Measurements from ENCODE around the gene OR52D1.

Gene OR52D1

DNA sequence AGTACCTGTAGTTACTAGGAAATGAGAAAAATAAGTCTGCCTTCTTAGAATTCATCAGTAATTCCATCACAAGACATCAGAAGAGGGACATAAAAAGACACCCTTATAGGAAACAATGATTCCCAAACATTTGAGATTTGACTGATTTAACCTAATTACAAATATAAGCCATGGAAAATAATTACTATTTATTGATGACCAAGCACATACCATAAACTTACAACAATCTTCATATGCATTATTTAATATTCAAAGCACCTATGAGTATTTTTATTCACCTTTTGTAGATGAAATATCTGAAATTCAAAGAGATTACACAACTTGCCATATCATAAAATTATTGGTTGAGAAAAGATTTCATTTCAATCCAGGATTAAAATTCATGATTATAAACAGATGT, 14.6 kb upstream of the OR52D1 start:
- TF ChIP-seq, protein P1, sequence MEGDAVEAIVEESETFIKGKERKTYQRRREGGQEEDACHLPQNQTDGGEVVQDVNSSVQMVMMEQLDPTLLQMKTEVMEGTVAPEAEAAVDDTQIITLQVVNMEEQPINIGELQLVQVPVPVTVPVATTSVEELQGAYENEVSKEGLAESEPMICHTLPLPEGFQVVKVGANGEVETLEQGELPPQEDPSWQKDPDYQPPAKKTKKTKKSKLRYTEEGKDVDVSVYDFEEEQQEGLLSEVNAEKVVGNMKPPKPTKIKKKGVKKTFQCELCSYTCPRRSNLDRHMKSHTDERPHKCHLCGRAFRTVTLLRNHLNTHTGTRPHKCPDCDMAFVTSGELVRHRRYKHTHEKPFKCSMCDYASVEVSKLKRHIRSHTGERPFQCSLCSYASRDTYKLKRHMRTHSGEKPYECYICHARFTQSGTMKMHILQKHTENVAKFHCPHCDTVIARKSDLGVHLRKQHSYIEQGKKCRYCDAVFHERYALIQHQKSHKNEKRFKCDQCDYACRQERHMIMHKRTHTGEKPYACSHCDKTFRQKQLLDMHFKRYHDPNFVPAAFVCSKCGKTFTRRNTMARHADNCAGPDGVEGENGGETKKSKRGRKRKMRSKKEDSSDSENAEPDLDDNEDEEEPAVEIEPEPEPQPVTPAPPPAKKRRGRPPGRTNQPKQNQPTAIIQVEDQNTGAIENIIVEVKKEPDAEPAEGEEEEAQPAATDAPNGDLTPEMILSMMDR (IDR thresholded peaks at IDR 0.05), result no peak
- no peak overlapping the region for H3K4me3 ChIP-seq

DNA sequence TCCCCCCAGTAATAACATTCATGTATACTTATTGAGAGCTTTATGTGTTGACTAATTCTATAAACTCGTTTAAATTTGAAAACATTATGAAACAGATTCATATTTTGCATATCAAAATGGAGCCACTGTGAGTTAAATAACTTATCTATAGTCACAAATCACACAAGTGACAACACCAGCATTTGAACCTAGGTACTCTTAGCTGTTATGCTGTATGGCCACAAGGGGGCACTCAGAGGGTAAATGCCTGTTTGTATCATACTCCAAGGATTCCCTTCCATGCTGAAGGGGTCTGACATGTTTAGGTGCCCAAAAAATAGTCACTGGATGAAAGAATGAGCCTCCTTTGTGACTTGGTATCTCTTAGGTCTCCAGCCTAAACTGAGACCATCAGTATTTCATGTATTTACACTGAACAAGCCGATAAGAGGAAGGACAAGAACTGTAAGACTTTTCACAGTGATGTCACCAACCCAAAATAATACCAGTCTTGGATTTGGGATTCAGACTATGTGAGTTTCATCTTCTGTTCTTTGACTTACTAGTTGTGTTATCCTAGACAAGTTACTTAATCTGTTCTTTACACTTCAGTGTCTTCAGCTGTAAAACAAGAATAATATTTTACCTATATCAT, 12.2 kb upstream of the OR52D1 start:
- TF ChIP-seq, protein P1 (IDR thresholded peaks at IDR 0.05), result peak; percentile 63
- DNase-seq (ENCODE audit: low spot score), result no peak
- Histone ChIP-seq H3K27ac (no peak overlapping the region), H3K4me3 (no peak overlapping the region)

More for the DNA sequence above, 14.6 kb upstream of the OR52D1 start:
- no peak for DNase-seq (ENCODE audit: low spot score)
- no peak overlapping the region for H3K27ac ChIP-seq

DNA sequence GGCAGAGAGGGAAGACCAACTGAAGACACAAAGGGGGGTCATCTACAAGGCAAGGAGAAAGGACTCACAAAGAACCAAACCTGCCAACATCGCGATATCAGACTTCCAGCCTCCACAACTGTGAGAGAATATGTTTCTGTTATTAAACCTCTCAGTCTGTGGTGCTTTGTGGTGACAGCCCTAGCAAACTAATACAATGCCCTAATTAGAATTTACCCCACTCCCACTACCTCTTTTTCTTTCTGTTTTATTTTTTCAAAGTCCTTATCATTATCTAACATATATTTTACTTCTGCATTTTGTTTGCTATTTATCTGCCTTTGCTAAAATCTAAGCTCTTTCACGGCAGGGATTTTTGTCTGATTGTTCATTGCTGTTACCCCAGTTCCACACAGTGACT, 2.5 kb upstream of the OR52D1 start:
- Histone ChIP-seq H3K27ac (no peak overlapping the region), H3K4me3 (no peak overlapping the region)
- no peak for DNase-seq (ENCODE audit: low spot score)
- TF ChIP-seq, protein P1 (IDR thresholded peaks at IDR 0.05), result no peak

DNA sequence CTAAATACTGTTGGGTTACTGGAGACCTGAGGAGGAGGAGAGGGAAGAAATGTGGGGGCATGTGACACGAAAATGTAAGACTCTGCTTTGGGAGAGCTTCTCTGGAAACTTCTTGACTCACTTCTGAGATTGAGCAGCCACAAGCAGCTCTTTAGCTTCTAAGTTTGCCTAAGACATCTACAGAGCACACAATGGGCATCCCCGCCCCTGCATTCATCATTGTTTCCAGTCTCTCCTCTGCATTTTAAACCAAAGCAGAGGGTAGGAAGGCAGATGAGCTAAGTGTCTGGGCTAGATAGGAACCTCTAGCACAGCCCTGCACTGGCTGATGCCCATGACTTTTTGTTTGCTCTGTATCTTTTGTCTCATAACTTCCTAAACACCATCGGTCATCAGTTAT, 2.1 kb upstream of the OR52D1 start:
- H3K27ac ChIP-seq, result no peak overlapping the region
- no peak for DNase-seq (ENCODE audit: low spot score)
- TF ChIP-seq, protein P1 (IDR thresholded peaks at IDR 0.05), result no peak
- no peak overlapping the region for H3K4me3 ChIP-seq

DNA sequence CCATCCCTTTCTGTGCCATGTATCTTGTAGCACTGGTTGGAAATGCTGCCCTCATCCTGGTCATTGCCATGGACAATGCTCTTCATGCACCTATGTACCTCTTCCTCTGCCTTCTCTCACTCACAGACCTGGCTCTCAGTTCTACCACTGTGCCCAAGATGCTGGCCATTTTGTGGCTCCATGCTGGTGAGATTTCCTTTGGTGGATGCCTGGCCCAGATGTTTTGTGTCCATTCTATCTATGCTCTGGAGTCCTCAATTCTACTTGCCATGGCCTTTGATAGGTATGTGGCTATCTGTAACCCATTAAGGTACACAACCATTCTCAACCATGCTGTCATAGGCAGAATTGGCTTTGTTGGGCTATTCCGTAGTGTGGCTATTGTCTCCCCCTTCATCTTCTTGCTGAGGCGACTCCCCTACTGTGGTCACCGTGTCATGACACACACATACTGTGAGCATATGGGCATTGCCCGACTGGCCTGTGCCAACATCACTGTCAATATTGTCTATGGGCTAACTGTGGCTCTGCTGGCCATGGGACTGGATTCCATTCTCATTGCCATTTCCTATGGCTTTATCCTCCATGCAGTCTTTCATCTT, 414 bp downstream of the OR52D1 start:
- Histone ChIP-seq H3K27ac (no peak overlapping the region), H3K4me3 (no peak overlapping the region)
- no peak for DNase-seq (ENCODE audit: low spot score)
- TF ChIP-seq, protein P1 (IDR thresholded peaks at IDR 0.05), result no peak

DNA sequence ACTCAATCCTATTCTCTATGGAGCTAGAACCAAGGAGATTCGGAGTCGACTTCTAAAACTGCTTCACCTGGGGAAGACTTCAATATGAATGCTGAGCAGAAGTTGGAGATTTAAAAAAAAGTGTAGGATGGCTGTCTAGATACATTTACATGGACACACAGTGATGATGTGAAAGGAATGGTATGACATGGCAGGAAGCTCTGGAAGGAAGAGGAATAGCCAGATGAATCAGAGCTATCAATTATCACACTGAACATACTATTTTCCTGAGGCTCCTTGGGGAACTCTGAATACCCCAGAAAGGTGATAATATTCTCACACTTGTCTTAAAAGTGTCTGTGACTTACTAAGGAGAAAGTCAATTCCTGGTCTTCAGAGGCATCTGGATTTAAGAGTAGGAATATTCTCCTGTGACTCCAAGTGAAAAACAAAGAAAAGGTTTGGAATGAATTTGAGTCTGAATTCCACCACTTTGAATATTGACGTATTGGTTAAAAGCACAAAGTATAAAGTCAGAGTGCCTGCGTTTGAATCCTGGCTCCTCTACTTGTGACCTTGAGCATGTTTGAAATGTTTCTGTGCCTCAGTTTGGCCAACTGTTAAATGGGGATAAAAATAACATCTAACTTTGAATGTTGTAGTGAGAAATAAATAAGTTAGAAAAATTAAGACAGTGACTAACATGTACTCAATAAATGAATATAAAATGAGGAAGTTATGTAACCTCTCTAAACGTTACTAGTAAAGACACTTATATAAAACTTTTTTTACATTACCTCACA, 1.3 kb downstream of the OR52D1 start:
- no peak overlapping the region for H3K27ac ChIP-seq
- TF ChIP-seq, protein P1 (IDR thresholded peaks at IDR 0.05), result no peak
- no peak overlapping the region for H3K4me3 ChIP-seq
- no peak for DNase-seq (ENCODE audit: low spot score)

Data from coronary artery (tissue), 2 donors.